K562 (cell line): ENCODE measurements around the gene ARHGAP22.
"Not testable (repeated sequence)": the region's sequence is repeated elsewhere in the genome, so short reads cannot be mapped to it uniquely, and the experiment has no call there.

Experiments used
- BRCA1 ChIP-seq, 2 experiments: fragments of 450-650 bp in 1 of 2; sonication (generic) in 1 of 2; formaldehyde crosslinking in 1 of 2; IDR thresholded peaks; 2 replicates each; pipeline versions ENCODE4 v1.5.0 to v1.6.1; 2017 to 2020; ENCODE audit warnings: mild to moderate bottlenecking in 1 of 2, missing genetic modification reagents in 1 of 2
- CEBPB ChIP-seq: fragments of 450-650 bp; IDR thresholded peaks from 2 replicates; pipeline ENCODE4 v1.6.1; 2016; ENCODE audit warnings: missing genetic modification characterization, missing compliant biosample characterization
- CTCF ChIP-seq, 3 experiments: IDR thresholded peaks in 2 of 3; conservative IDR thresholded peaks in 1 of 3; 2 replicates each; pipeline ENCODE4 v1.5.1; 2011 to 2012; ENCODE audit warnings: low read length in 3 of 3, mild to moderate bottlenecking in 3 of 3, control low read depth in 2 of 3, improper control_type of control experiment in 1 of 3, inconsistent platforms in 1 of 3, low read depth in 1 of 3, mixed read lengths in 1 of 3, moderate library complexity in 1 of 3; ENCODE audit not compliant: insufficient read depth in 2 of 3
- EGR1 ChIP-seq: fragments of 450-650 bp; conservative IDR thresholded peaks from 2 replicates; pipeline ENCODE4 v1.6.1; 2017; ENCODE audit warnings: mild to moderate bottlenecking
- EP300 ChIP-seq: IDR thresholded peaks from 2 replicates; pipeline ENCODE4 v1.6.1; 2012; ENCODE audit warnings: low read length, improper control_type of control experiment
- FOXM1 ChIP-seq, 2 experiments: fragments of 450-650 bp in 1 of 2; sonication (generic) in 1 of 2; formaldehyde crosslinking in 1 of 2; IDR thresholded peaks; 2 replicates each; pipeline versions ENCODE4 v1.6.1 to v1.9.0; 2017 to 2022; ENCODE audit warnings: low read depth in 2 of 2, mild to moderate bottlenecking in 2 of 2, missing genetic modification reagents in 1 of 2, moderate library complexity in 1 of 2
- GABPB1 ChIP-seq: sonication (generic); formaldehyde crosslinking; IDR thresholded peaks from 2 replicates; pipeline ENCODE4 v1.8.0; 2022; ENCODE audit warnings: mild to moderate bottlenecking, missing genetic modification reagents
- HMGN3 ChIP-seq: IDR thresholded peaks from 2 replicates; pipeline ENCODE4 v1.6.1; 2011; ENCODE audit warnings: borderline replicate concordance, low read depth, mild to moderate bottlenecking, mixed read lengths, low read length; ENCODE audit not compliant: insufficient read length; ENCODE audit errors: extremely low read depth
- POLR2AphosphoS2 ChIP-seq: IDR thresholded peaks from 2 replicates; pipeline ENCODE4 v1.6.1; 2012; ENCODE audit warnings: low read length, improper control_type of control experiment
- SMARCA5 ChIP-seq: fragments of 450-650 bp; IDR thresholded peaks from 2 replicates; pipeline ENCODE4 v1.6.1; 2016
- SRSF9 ChIP-seq: fragments of 200-400 bp; formaldehyde crosslinking; IDR thresholded peaks from 2 replicates; pipeline ENCODE4 v1.6.1; 2017; ENCODE audit warnings: low read depth, low read length, borderline replicate concordance
- ZNF668 ChIP-seq: fragments of 250-450 bp; sonication (Bioruptor Pico); IDR thresholded peaks from 2 replicates; pipeline ENCODE4 v1.8.0; 2022; ENCODE audit warnings: mild to moderate bottlenecking, inconsistent platforms

GRCh38 chr10:48647073-48647472, 42.2 kb upstream of the ARHGAP22 start:
- TF ChIP-seq ZNF668 (CRISPR knock-in tag); GABPB1 (CRISPR knock-in tag); EP300; POLR2AphosphoS2; CTCF (IDR thresholded peaks at IDR 0.05 in 2 of 3, conservative IDR thresholded peaks at IDR 0.05 in 1 of 3; ENCODE audit: insufficient read depth in 2 of 3, low read depth in 1 of 3, low read length in 3 of 3); CEBPB (tag); HMGN3; EGR1; BRCA1 (IDR thresholded peaks at IDR 0.05); BRCA1 (CRISPR knock-in tag; IDR thresholded peaks at IDR 0.05); SRSF9; SMARCA5; FOXM1 (IDR thresholded peaks at IDR 0.05; ENCODE audit: low read depth); FOXM1 (CRISPR knock-in tag; IDR thresholded peaks at IDR 0.05; ENCODE audit: low read depth): not testable (repeated sequence)
